GM23338 (cell line): ENCODE measurements around the gene HAPLN2. TPM values are rescaled to one million over a fixed set of nuclear protein-coding genes. Genes with fewer than 3 reads are reported as not detected.

Experiments used
- ATAC-seq: fragments of 200-7000 bp; cut with Tn5 transposase; 3 replicates; pipeline ENCODE4 v1.9.1; 2020
- DNase-seq: peaks from one replicate; pipeline ENCODE4 v3.0.0-alpha.2; 2015; ENCODE audit warnings: low spot score
- H2AFZ ChIP-seq: fragments of 200-600 bp; sonication (generic); 2 replicates; pipeline ENCODE4 v1.8.0; 2016; ENCODE audit warnings: antibody characterized with exemption, mild to moderate bottlenecking, moderate library complexity
- H3F3A ChIP-seq: fragments of 200-600 bp; sonication (generic); replicated peaks from 2 replicates; pipeline ENCODE4 v1.8.0; 2017; ENCODE audit warnings: antibody characterized with exemption, mixed run types, low read depth
- H3K27ac ChIP-seq: fragments of 200-600 bp; sonication (generic); 2 replicates; pipeline ENCODE4 v1.6.1; 2016; ENCODE audit warnings: low read depth
- H3K27me3 ChIP-seq: fragments of 200-600 bp; sonication (generic); 2 replicates; pipeline ENCODE4 v1.8.0; 2016; ENCODE audit warnings: mild to moderate bottlenecking, mixed run types, moderate library complexity; ENCODE audit not compliant: insufficient read depth
- H3K36me3 ChIP-seq: fragments of 200-600 bp; sonication (generic); 2 replicates; pipeline ENCODE4 v1.8.0; 2016; ENCODE audit warnings: mild to moderate bottlenecking; ENCODE audit not compliant: insufficient read depth
- H3K4me1 ChIP-seq: fragments of 200-600 bp; sonication (generic); 2 replicates; pipeline ENCODE4 v1.8.0; 2016; ENCODE audit warnings: mild to moderate bottlenecking, moderate library complexity; ENCODE audit not compliant: insufficient read depth
- H3K4me2 ChIP-seq: fragments of 200-600 bp; sonication (generic); 2 replicates; pipeline ENCODE4 v1.7.1; 2017; ENCODE audit warnings: mixed run types
- H3K4me3 ChIP-seq: fragments of 200-600 bp; sonication (generic); 2 replicates; pipeline ENCODE4 v1.6.1; 2016; ENCODE audit warnings: mixed run types
- H3K79me2 ChIP-seq: fragments of 200-600 bp; sonication (generic); replicated peaks from 2 replicates; pipeline ENCODE4 v1.8.0; 2017; ENCODE audit warnings: mild to moderate bottlenecking; ENCODE audit not compliant: insufficient read depth
- H3K9me2 ChIP-seq: fragments of 200-600 bp; sonication (generic); 2 replicates; pipeline ENCODE4 v1.8.0; 2017; ENCODE audit not compliant: insufficient read depth
- H4K20me1 ChIP-seq: fragments of 200-600 bp; sonication (generic); replicated peaks from 2 replicates; pipeline ENCODE4 v1.8.0; 2017; ENCODE audit warnings: mild to moderate bottlenecking; ENCODE audit not compliant: insufficient read depth
- H3K27ac Mint-ChIP-seq: 2 replicates; pipeline ENCODE4 v1.8.0; 2020; ENCODE audit warnings: inconsistent platforms, mild to moderate bottlenecking, moderate library complexity, mixed read lengths
- H3K27me3 Mint-ChIP-seq: 3 replicates; pipeline ENCODE4 v1.8.0; 2022; ENCODE audit warnings: low read depth, mild to moderate bottlenecking, moderate library complexity, mixed read lengths, inconsistent platforms; ENCODE audit not compliant: insufficient read depth, poor library complexity
- H3K36me3 Mint-ChIP-seq: 3 replicates; pipeline ENCODE4 v1.8.0; 2021; ENCODE audit warnings: low read depth, mild to moderate bottlenecking, inconsistent platforms, moderate library complexity, mixed read lengths
- H3K4me1 Mint-ChIP-seq: 3 replicates; pipeline ENCODE4 v1.8.0; 2020; ENCODE audit warnings: mild to moderate bottlenecking, inconsistent platforms, mixed read lengths
- H3K4me3 Mint-ChIP-seq: 3 replicates; pipeline ENCODE4 v1.8.0; 2021; ENCODE audit warnings: moderate library complexity, mild to moderate bottlenecking, inconsistent platforms, mixed read lengths
- H3K9me3 Mint-ChIP-seq: 3 replicates; pipeline ENCODE4 v1.8.0; 2020; ENCODE audit warnings: moderate library complexity, mild to moderate bottlenecking, inconsistent platforms, mixed read lengths
- CREB1 ChIP-seq: fragments of 250-450 bp; sonication (Bioruptor Pico); IDR thresholded peaks from 2 replicates; pipeline ENCODE4 v1.5.0; 2020; ENCODE audit warnings: low read depth, mild to moderate bottlenecking, moderate library complexity
- ETS1 ChIP-seq: IDR thresholded peaks from 2 replicates; pipeline ENCODE4 v1.6.1; 2016; ENCODE audit warnings: antibody characterized with exemption
- EZH2 ChIP-seq: fragments of 200-600 bp; sonication (generic); IDR thresholded peaks from one replicate; pipeline ENCODE4 v1.8.0; 2017; ENCODE audit warnings: antibody characterized with exemption, mild to moderate bottlenecking, low read depth; ENCODE audit not compliant: unreplicated experiment
- POLR2AphosphoS5 ChIP-seq: IDR thresholded peaks from 2 replicates; pipeline ENCODE4 v1.6.1; 2016; ENCODE audit warnings: antibody characterized with exemption, low read depth
- ZNF462 ChIP-seq: fragments of 250-450 bp; sonication (Bioruptor Pico); IDR thresholded peaks from 2 replicates; pipeline ENCODE4 v1.5.0; 2020; ENCODE audit warnings: mild to moderate bottlenecking, moderate library complexity
- polyA plus RNA-seq: library from polyadenylated mRNA; unstranded; fragments of >200 nt; fragmentation: Nextera tagmentation; extraction: Ambion mirVana; gene quantifications from 2 replicates; pipeline ENCODE4 v1.2.1, GENCODE V29; 2016
- total RNA-seq: library from RNA; depleted of rRNA; stranded (reverse); fragments of >200 nt; shearing (Covaris generic); gene quantifications from 2 replicates; pipeline ENCODE4 v1.2.3, GENCODE V29; 2014

HAPLN2 gene
- total and polyA plus RNA-seq, 2 experiments from 2014 or later: 0.53 TPM; not detected in 1

DNA sequence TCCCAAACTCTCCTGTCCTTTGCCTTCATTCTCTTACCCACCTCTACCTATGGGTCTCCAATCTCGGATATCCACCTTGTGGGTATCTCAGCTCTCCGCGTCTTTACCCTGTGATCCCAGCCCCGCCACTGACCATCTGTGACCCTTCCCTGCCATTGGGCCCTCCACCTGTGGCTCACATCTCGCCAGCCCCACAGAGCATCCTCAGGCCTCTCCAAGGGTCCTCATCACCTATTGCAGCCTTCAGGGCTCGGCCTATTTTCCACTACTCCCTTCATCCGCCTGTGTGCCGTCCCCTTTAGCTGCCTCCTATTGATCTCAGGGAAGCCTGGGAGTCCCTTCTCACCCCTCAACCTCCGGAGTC is 33.8 kb downstream of the HAPLN2 start (continued):
- TF ChIP-seq ZNF462 (no peak), POLR2AphosphoS5 (no peak), CREB1 (CRISPR knock-in tag) (no peak)

DNA sequence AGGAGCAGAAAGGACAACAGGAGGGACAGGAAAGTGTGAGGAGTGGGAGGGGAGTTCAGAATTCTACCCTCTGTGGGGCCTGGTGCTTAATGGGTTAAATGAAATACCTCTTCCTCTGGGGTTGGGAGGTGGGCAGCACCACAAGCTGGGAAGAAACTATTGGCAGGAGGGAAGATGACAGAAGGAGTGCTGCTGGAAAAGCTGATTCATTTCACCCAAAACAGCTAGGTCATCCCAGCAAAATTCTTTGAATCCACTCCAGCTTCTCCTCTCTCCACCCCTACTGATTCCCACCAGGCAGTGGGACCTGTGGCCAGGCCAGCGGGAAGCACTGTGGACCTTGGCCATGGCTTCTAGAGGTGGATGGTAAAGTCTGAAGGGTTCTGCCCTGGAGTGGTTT is 35.5 kb downstream of the HAPLN2 start:
- Histone ChIP-seq H3K4me3 (no peak overlapping the region), H3K27ac (no peak overlapping the region), H3K36me3 (no peaks in the 10 kb centered on the region), H3K27me3 (peaks cover 86% of the 10 kb centered on the region), H4K20me1 (no peaks in the 10 kb centered on the region), H3K4me2 (no peak overlapping the region), H2AFZ (no peak overlapping the region), H3K79me2 (no peaks in the 10 kb centered on the region), H3K9me2 (no peaks in the 10 kb centered on the region), H3F3A (peaks cover 5% of the 10 kb centered on the region; the same call in 1 of the 2 replicates), H3K4me1 (peaks cover 17% of the 10 kb centered on the region; the same call in 1 of the 2 replicates)
- Mint-ChIP-seq H3K27ac (no peak overlapping the region), H3K4me1 (peaks cover 36% of the 10 kb centered on the region), H3K36me3 (no peaks in the 10 kb centered on the region; the same call in 2 of the 3 replicates), H3K27me3 (peaks cover 42% of the 10 kb centered on the region), H3K4me3 (no peak overlapping the region; the same call in 2 of the 3 replicates), H3K9me3 (no peaks in the 10 kb centered on the region; the same call in 2 of the 3 replicates)
- DNase-seq: no peak
- TF ChIP-seq EZH2 (peak; percentile 22), ETS1 (no peak)
- no peak for ATAC-seq
